Testis (tissue), 3 donors: ENCODE measurements around the gene ABCC10. TPM values are rescaled to one million over a fixed set of nuclear protein-coding genes. Genes with fewer than 3 reads are reported as not detected.

Experiments
- DNase-seq: peaks from one replicate; pipeline ENCODE4 v3.0.0-alpha.2; 2019
- H3K27ac ChIP-seq, 2 donors: fragments of 200-600 bp; sonication (generic); one replicate each; pipeline ENCODE4 v1.5.1; 2019
- H3K27me3 ChIP-seq: fragments of 200-600 bp; sonication (generic); one replicate; pipeline ENCODE4 v1.5.1; 2019
- H3K36me3 ChIP-seq: fragments of 200-600 bp; sonication (generic); one replicate; pipeline ENCODE4 v1.5.1; 2017; ENCODE audit warnings: low read depth; ENCODE audit errors: missing control alignments
- H3K4me1 ChIP-seq: fragments of 200-600 bp; sonication (generic); one replicate; pipeline ENCODE4 v1.5.1; 2019
- H3K4me3 ChIP-seq, 2 donors: fragments of 200-600 bp; sonication (generic); one replicate each; pipeline ENCODE4 v1.5.1; 2017 to 2019
- H3K9me3 ChIP-seq: fragments of 200-600 bp; sonication (generic); one replicate; pipeline ENCODE4 v1.5.1; 2017
- POLR2A ChIP-seq: fragments of 450-650 bp; IDR thresholded peaks from one replicate; pipeline ENCODE4 v1.6.1; 2017; ENCODE audit warnings: antibody characterized with exemption, mild to moderate bottlenecking, moderate library complexity
- WGBS, 2 donors: methylation state at CpG; one replicate each; pipeline ENCODE4 v1.1.5; 2018; 5-methylcytosine and 5-hydroxymethylcytosine counted together
- intact Hi-C: fragments of 100-400 bp; cut with DNase I; formaldehyde crosslinking; loops from one replicate; pipeline ENCODE4 v1.15.1; 2023; ENCODE audit warnings: low total_unique reads
- polyA plus RNA-seq: library from polyadenylated mRNA; stranded (reverse); fragments of 350-450 nt; fragmentation: Illumina TruSeq; extraction: RNeasy Lipid Tissue Mini Kit (QIAGEN cat#74804); gene quantifications from one replicate; pipeline ENCODE4 v1.2.3, GENCODE V29; 2014; ENCODE audit warnings: low read depth, low replicate concordance; ENCODE audit not compliant: insufficient read depth
- total RNA-seq, 2 donors: library from RNA; depleted of rRNA; stranded (reverse); fragments of >200 nt; gene quantifications; one replicate each; pipeline ENCODE4 v1.2.3, GENCODE V29; 2016
- TF ChIP-seq, protein P1 (sequence below), 3 experiments: fragments of 450-650 bp in 2 of 3; fragments of 200-600 bp in 1 of 3; sonication (generic) in 1 of 3; IDR thresholded peaks; one replicate each; pipeline ENCODE4 v1.5.1; 2016 to 2019; ENCODE audit warnings: antibody characterized with exemption in 3 of 3, mild to moderate bottlenecking in 2 of 3, moderate library complexity in 1 of 3

ABCC10 gene
- total and polyA plus RNA-seq, 3 donors from 2014 or later, result 21.0 to 34.0 (median 29.2) TPM

DNA sequence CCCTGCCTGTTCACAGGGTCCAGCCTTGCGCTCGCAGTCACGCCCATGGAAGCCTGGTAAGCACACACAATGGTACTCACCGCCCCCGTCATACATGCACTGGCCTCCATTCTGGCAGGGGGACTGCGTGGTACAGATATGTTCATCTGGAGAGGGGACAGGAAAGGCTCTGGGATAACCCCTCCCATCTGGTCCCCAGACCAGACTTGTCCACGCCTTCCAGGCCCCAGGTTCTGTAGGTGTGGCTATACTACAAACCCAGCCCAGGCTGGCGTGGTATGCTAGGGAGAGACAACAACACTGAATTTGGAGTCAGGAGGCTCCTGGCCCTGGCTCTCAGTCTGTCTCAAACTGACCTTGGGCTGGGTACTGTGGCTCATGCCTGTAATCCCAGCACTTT, 24.6 kb downstream of the ABCC10 start:
- no peak overlapping the region for H3K27ac ChIP-seq
- no peaks in the 10 kb centered on the region for H3K4me1 ChIP-seq
- intact Hi-C loops, result loop anchor here (10.0 kb wide), 1 partner anchor 53 kb away; no protein-coding TSS in a partner anchor
- no peaks in the 10 kb centered on the region for H3K9me3 ChIP-seq
- H3K36me3 ChIP-seq, result no peaks in the 10 kb centered on the region
- DNase-seq, result no peak
- no peak overlapping the region for H3K4me3 ChIP-seq
- H3K27me3 ChIP-seq, result no peaks in the 10 kb centered on the region
- 88 to 90% methylated on average over 2 to 8 of the region's 8 CpGs for WGBS, 2 donors
- TF ChIP-seq, protein P1, sequence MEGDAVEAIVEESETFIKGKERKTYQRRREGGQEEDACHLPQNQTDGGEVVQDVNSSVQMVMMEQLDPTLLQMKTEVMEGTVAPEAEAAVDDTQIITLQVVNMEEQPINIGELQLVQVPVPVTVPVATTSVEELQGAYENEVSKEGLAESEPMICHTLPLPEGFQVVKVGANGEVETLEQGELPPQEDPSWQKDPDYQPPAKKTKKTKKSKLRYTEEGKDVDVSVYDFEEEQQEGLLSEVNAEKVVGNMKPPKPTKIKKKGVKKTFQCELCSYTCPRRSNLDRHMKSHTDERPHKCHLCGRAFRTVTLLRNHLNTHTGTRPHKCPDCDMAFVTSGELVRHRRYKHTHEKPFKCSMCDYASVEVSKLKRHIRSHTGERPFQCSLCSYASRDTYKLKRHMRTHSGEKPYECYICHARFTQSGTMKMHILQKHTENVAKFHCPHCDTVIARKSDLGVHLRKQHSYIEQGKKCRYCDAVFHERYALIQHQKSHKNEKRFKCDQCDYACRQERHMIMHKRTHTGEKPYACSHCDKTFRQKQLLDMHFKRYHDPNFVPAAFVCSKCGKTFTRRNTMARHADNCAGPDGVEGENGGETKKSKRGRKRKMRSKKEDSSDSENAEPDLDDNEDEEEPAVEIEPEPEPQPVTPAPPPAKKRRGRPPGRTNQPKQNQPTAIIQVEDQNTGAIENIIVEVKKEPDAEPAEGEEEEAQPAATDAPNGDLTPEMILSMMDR (IDR thresholded peaks at IDR 0.05), result no peak
- no peak for TF ChIP-seq POLR2A

DNA sequence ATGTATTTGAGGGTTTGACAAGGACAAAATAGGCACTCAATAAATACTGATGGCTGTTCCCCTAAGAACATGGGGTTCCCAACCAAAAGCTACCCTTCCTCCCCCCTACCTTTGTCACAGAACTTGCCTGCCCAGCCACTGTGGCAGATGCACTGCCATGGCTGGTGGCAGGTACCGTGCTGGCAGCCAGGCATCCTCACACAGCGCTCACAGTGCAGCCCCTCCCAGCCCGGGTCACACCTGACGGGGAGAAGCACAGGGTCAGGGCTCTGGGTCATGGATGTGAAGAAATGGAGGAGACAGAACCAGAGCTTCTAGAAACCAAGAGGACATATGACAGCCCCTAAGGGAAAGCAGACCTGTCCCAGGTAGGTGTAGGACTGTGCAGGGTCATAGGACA, 25.6 kb downstream of the ABCC10 start:
- DNase-seq, result no peak
- no peak overlapping the region for H3K4me3 ChIP-seq
- WGBS, 2 donors, result 95% methylated on average over 4 of the region's 4 CpGs
- intact Hi-C loops, result loop anchor here (10.0 kb wide), 1 partner anchor 52 kb away; no protein-coding TSS in a partner anchor
- H3K9me3 ChIP-seq, result no peaks in the 10 kb centered on the region
- no peaks in the 10 kb centered on the region for H3K27me3 ChIP-seq
- H3K27ac ChIP-seq, result no peak overlapping the region
- H3K4me1 ChIP-seq, result no peaks in the 10 kb centered on the region
- TF ChIP-seq, protein P1 (IDR thresholded peaks at IDR 0.05), result no peak
- no peak for TF ChIP-seq POLR2A
- H3K36me3 ChIP-seq, result no peaks in the 10 kb centered on the region

DNA sequence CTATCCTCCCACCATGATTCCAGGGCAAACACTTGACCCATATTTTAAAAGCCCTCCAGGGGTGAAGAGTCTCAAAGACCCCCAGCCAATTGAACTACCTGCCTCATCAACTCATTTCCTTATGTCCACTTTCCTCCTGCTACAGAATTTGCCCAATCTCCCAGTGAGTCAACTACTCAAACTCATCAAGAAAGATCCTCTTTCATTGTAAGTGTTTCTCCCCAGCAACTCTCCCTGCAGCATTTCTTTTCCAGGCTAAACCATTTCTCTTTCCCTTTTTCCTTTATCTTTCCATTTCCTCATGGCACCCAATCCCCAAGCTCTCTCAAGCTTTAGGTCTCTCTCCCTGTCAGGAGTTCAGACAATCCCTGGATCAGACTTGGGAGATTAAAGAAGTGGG, 26.5 kb downstream of the ABCC10 start:
- intact Hi-C loops, result loop anchor here (10.0 kb wide), 1 partner anchor 51 kb away; no protein-coding TSS in a partner anchor
- no peak for DNase-seq
- H3K4me1 ChIP-seq, result no peaks in the 10 kb centered on the region
- H3K36me3 ChIP-seq, result no peaks in the 10 kb centered on the region
- TF ChIP-seq, protein P1 (IDR thresholded peaks at IDR 0.05), result no peak
- H3K9me3 ChIP-seq, result no peaks in the 10 kb centered on the region
- H3K27me3 ChIP-seq, result no peaks in the 10 kb centered on the region
- H3K27ac ChIP-seq, result no peak overlapping the region
- H3K4me3 ChIP-seq, result no peak overlapping the region

DNA sequence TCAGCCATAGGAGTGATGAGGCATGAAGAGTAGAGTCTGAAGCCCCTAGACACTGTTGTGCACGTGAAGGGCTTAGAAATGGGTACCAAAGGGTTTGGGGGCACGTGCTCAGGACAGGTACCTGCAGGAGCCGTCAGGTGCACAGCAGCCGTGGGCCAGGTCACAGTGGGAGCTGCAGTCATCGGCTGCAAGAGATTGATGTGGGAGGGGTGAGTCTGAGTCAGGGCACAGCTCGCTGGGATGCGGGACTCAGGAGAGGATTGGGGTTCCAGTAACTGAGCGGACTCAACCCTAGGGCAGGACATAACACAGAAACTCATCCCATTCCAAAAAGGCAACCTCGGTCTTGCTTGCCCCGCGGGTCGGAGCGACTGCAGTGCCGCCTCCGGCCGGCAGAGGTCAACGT, 27.0 kb downstream of the ABCC10 start:
- no peaks in the 10 kb centered on the region for H3K9me3 ChIP-seq
- no peak overlapping the region for H3K27ac ChIP-seq
- 7 to 21% methylated on average over 15 to 16 of the region's 17 CpGs for WGBS, 2 donors
- intact Hi-C loops, result loop anchor here (10.0 kb wide), 1 partner anchor 51 kb away; no protein-coding TSS in a partner anchor
- no peaks in the 10 kb centered on the region for H3K4me1 ChIP-seq
- no peaks in the 10 kb centered on the region for H3K27me3 ChIP-seq
- no peaks in the 10 kb centered on the region for H3K36me3 ChIP-seq
- DNase-seq, result no peak
- H3K4me3 ChIP-seq, result peak overlapping the region in 1 of 2 donors; percentile 50
- TF ChIP-seq, protein P1 (IDR thresholded peaks at IDR 0.05), result peak; percentile 90 to 94 (median 93)
- no peak for TF ChIP-seq POLR2A
